Osteoblast (primary cell): ENCODE results near the gene CTBP2. TPM values are rescaled to one million over a fixed set of nuclear protein-coding genes. Genes with fewer than 3 reads are reported as not detected.
"Not testable (repeated sequence)": the region's sequence is repeated elsewhere in the genome, so short reads cannot be mapped to it uniquely, and the experiment has no call there.

Experiments used
- DNase-seq: peaks from one replicate; pipeline ENCODE4 v3.0.0; 2011; ENCODE audit warnings: low spot score, mixed read lengths; ENCODE audit not compliant: insufficient read length; ENCODE audit errors: missing footprints
- H2AFZ ChIP-seq: 2 replicates; pipeline ENCODE4 v1.6.0; 2011; ENCODE audit warnings: mild to moderate bottlenecking, low read length
- H3K27ac ChIP-seq: 2 replicates; pipeline ENCODE4 v1.5.1; 2011; ENCODE audit warnings: mild to moderate bottlenecking, low read depth, low read length, moderate library complexity
- H3K27me3 ChIP-seq: 2 replicates; pipeline ENCODE4 v1.6.0; 2012; ENCODE audit warnings: mild to moderate bottlenecking, control low read depth, inconsistent platforms, low read length, moderate library complexity; ENCODE audit not compliant: insufficient read depth
- H3K36me3 ChIP-seq: 2 replicates; pipeline ENCODE4 v1.5.1; 2011; ENCODE audit warnings: mild to moderate bottlenecking, low read length, control low read depth, moderate library complexity; ENCODE audit not compliant: insufficient read depth
- H3K4me1 ChIP-seq: 2 replicates; pipeline ENCODE4 v1.5.1; 2011; ENCODE audit warnings: mild to moderate bottlenecking, low read length, control low read depth, moderate library complexity; ENCODE audit not compliant: insufficient read depth
- H3K4me2 ChIP-seq: 2 replicates; pipeline ENCODE4 v1.6.0; 2011; ENCODE audit warnings: mild to moderate bottlenecking, low read length; ENCODE audit not compliant: insufficient read depth
- H3K4me3 ChIP-seq: fragments of 200-600 bp; sonication (generic); 3 replicates; pipeline ENCODE4 v1.5.1; 2012; ENCODE audit warnings: mild to moderate bottlenecking, low read length, inconsistent platforms; ENCODE audit not compliant: insufficient read depth
- H3K79me2 ChIP-seq: 2 replicates; pipeline ENCODE4 v1.6.0; 2012; ENCODE audit warnings: mild to moderate bottlenecking, low read length, control low read depth, inconsistent platforms; ENCODE audit not compliant: insufficient read depth
- H3K9me3 ChIP-seq: 2 replicates; pipeline ENCODE4 v1.5.1; 2011; ENCODE audit warnings: low read depth, low read length, control low read depth
- H4K20me1 ChIP-seq: 2 replicates; pipeline ENCODE4 v1.6.0; 2012; ENCODE audit warnings: mild to moderate bottlenecking, low read length, control low read depth; ENCODE audit not compliant: insufficient read depth
- total RNA-seq: library from RNA; depleted of rRNA; stranded (reverse); fragments of >200 nt; gene quantifications from 2 replicates; pipeline ENCODE4 v1.2.3, GENCODE V29; 2012
- TF ChIP-seq, protein P1 (sequence below): IDR thresholded peaks from 2 replicates; pipeline ENCODE4 v1.5.1; 2011; ENCODE audit warnings: mild to moderate bottlenecking, low read depth, low read length, moderate library complexity; ENCODE audit errors: extremely low read depth

Gene CTBP2
- total RNA-seq, 1 donor: 65.9 TPM

DNA sequence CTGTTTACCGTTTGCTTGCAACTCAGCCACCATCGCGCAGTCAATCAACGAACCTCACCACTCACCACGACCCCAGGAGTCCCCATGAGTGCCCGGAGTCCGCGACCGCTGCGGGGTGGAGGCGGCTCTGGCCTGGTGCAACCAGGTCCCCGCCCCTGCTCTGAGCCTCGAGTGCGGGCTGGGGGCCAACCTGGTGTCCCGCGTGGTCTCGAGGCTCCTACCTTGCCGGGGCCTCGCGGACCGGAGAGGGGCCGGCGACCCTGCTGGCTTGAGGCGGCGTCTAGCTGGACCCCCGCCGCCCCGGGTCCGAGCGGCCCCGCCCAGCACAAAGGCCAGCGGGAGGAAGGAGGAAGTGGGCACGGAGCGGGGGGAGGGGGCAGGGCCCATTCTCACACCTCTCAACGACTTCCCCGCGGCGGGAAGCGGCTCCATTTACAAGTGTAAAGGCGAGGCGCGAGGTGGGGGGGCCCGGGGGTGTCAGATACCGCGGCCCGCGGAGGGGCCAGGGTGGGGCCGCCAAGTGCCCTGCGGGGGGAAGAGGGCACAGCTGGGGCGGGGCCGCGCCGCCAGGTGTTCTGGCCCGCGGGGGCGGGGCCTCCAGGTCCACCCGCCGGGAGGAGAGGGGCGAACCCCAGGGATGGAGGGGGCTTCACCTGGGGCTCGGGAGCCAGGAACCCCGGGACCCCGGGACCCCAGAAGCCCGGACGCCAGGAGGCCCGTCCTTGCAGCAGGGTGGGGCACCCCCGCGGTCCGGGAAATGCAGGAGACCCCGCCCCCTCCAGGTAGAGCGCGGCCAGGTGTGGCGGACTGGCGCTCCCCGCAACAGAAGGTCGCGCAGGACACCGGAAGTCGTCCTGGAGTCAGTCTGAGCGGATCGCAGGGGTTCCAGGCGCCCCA is 8.6 kb downstream of the CTBP2 start:
- TF ChIP-seq, protein P1, sequence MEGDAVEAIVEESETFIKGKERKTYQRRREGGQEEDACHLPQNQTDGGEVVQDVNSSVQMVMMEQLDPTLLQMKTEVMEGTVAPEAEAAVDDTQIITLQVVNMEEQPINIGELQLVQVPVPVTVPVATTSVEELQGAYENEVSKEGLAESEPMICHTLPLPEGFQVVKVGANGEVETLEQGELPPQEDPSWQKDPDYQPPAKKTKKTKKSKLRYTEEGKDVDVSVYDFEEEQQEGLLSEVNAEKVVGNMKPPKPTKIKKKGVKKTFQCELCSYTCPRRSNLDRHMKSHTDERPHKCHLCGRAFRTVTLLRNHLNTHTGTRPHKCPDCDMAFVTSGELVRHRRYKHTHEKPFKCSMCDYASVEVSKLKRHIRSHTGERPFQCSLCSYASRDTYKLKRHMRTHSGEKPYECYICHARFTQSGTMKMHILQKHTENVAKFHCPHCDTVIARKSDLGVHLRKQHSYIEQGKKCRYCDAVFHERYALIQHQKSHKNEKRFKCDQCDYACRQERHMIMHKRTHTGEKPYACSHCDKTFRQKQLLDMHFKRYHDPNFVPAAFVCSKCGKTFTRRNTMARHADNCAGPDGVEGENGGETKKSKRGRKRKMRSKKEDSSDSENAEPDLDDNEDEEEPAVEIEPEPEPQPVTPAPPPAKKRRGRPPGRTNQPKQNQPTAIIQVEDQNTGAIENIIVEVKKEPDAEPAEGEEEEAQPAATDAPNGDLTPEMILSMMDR: no peak
- H4K20me1 ChIP-seq: peaks cover 21% of the 10 kb centered on the region
- no peak overlapping the region for H3K4me2 ChIP-seq
- peaks cover 100% of the 10 kb centered on the region for H3K79me2 ChIP-seq
- DNase-seq: peak; percentile 45
- H2AFZ ChIP-seq: no peak overlapping the region
- peaks cover 7% of the 10 kb centered on the region for H3K36me3 ChIP-seq
- H3K27ac ChIP-seq: no peak overlapping the region
- no peaks in the 10 kb centered on the region for H3K9me3 ChIP-seq
- peaks cover 62% of the 10 kb centered on the region for H3K4me1 ChIP-seq
- H3K27me3 ChIP-seq: no peaks in the 10 kb centered on the region
- H3K4me3 ChIP-seq: no peak overlapping the region

DNA sequence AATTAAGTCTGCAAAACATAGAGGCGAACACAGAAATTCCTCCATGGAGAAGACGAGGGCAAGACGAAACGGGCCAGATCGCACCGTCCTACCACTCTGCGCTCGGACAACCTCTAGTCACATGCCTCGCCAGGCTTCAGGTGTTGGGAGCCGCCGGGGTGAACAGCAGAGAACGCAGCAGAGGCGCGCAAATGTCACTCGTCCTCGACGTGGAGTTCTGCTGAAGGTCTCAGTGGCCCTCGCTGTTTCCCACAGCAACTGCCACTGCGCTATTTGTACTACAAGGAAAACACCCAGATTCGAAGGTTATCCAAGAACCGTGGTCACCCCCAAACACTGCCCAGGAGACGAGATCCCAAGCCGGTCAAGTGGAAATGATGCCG is 9.2 kb downstream of the CTBP2 start:
- H2AFZ ChIP-seq: no peak overlapping the region
- no peaks in the 10 kb centered on the region for H3K9me3 ChIP-seq
- H3K27me3 ChIP-seq: no peaks in the 10 kb centered on the region
- no peak overlapping the region for H3K4me2 ChIP-seq
- TF ChIP-seq, protein P1: no peak
- H3K79me2 ChIP-seq: peaks cover 100% of the 10 kb centered on the region
- H3K36me3 ChIP-seq: peaks cover 7% of the 10 kb centered on the region
- H3K4me3 ChIP-seq: no peak overlapping the region
- peaks cover 20% of the 10 kb centered on the region for H4K20me1 ChIP-seq
- H3K27ac ChIP-seq: no peak overlapping the region
- peaks cover 60% of the 10 kb centered on the region for H3K4me1 ChIP-seq
- DNase-seq: peak; percentile 30

DNA sequence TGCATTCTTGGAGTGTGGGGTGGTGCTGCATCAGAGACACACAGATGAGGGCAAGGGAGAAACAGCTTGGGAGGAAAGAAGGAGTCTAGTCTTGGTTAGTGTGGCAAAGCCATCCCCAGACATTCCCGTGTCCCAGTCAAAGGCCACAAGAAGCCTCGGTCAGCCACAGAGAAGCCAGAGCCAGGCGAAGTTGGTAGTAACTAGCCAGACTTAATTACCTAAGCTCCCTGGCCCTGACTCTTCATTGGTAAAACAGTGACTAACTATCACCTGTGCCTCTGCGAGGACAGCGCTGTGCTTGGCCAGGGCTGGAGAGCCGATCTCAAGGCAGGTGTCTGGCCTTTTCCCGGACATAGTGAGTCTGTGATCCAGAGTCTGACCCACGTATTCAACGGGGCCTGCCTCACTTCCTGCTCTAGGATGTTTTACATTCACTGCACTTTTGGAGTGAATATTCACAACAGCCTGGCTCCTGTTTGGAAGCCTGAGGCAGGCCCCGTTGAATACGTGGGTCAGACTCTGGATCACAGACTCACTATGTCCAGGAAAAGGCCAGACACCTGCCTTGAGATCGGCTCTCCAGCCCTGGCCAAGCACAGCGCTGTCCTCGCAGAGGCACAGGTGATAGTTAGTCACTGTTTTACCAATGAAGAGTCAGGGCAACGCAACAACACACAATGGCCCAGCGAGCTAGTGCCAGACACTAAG is 9.8 kb downstream of the CTBP2 start:
- not testable (repeated sequence) for DNase-seq, H3K36me3 ChIP-seq, H3K4me3 ChIP-seq, H3K4me2 ChIP-seq, H3K27me3 ChIP-seq, H2AFZ ChIP-seq, H3K9me3 ChIP-seq
- Histone ChIP-seq H4K20me1 (peaks cover 25% of the 10 kb centered on the region), H3K27ac (peak overlapping the region; percentile 32), H3K79me2 (peaks cover 100% of the 10 kb centered on the region), H3K4me1 (peaks cover 59% of the 10 kb centered on the region)

DNA sequence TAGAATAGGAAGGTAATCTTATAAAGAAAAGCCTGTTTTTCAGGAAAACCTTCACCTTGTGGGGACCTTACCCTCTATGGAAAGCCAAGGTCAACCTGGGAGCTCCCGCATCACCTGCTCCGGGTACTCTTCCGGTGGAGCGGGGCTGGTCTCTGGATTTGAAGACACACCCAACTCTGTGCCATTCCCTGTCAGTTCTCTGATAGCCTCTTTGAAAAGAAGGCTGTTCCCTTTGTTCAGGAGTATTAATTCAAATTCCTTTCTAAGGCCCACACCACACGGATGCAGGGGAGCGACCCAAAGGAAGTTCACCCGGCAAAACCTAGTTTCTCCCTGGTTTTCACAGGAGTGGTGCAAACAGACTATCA is 10.7 kb downstream of the CTBP2 start:
- H3K4me2 ChIP-seq: no peak overlapping the region
- TF ChIP-seq, protein P1: no peak
- H3K4me3 ChIP-seq: no peak overlapping the region
- no peaks in the 10 kb centered on the region for H3K27me3 ChIP-seq
- H3K4me1 ChIP-seq: peaks cover 66% of the 10 kb centered on the region
- peaks cover 100% of the 10 kb centered on the region for H3K79me2 ChIP-seq
- H3K9me3 ChIP-seq: no peaks in the 10 kb centered on the region
- peaks cover 28% of the 10 kb centered on the region for H4K20me1 ChIP-seq
- peak overlapping the region; percentile 98 for H3K27ac ChIP-seq
- peaks cover 7% of the 10 kb centered on the region for H3K36me3 ChIP-seq
- no peak for DNase-seq
- H2AFZ ChIP-seq: no peak overlapping the region
